GM23248 (cell line): ENCODE data around the gene BTLA. TPM values are rescaled to one million over a fixed set of nuclear protein-coding genes. Genes with fewer than 3 reads are reported as not detected.
A peak's percentile ranks its signal among the peaks of the same experiment; 100 is the strongest.

Experiments used
- DNase-seq: peaks from one replicate; pipeline ENCODE4 v3.0.0-alpha.2; 2015
- H2AFZ ChIP-seq: fragments of 200-600 bp; sonication (generic); 2 replicates; pipeline ENCODE4 v1.6.1; 2016; ENCODE audit warnings: antibody characterized with exemption
- H3F3A ChIP-seq: fragments of 200-600 bp; sonication (generic); 2 replicates; pipeline ENCODE4 v1.6.1; 2016; ENCODE audit warnings: mild to moderate bottlenecking, antibody characterized with exemption, mixed run types; ENCODE audit not compliant: insufficient read depth
- H3K27ac ChIP-seq: fragments of 200-600 bp; sonication (generic); 2 replicates; pipeline ENCODE4 v1.5.1; 2016; ENCODE audit warnings: mild to moderate bottlenecking
- H3K27me3 ChIP-seq: fragments of 200-600 bp; sonication (generic); replicated peaks from 2 replicates; pipeline ENCODE4 v1.6.1; 2016; ENCODE audit warnings: mild to moderate bottlenecking; ENCODE audit not compliant: insufficient read depth
- H3K36me3 ChIP-seq: fragments of 200-600 bp; sonication (generic); 2 replicates; pipeline ENCODE4 v1.6.1; 2016; ENCODE audit warnings: low read depth, mild to moderate bottlenecking
- H3K4me1 ChIP-seq: fragments of 200-600 bp; sonication (generic); 2 replicates; pipeline ENCODE4 v1.6.1; 2016; ENCODE audit warnings: mild to moderate bottlenecking; ENCODE audit not compliant: insufficient read depth
- H3K4me2 ChIP-seq: fragments of 200-600 bp; sonication (generic); one replicate; pipeline ENCODE4 v1.6.1; 2016; ENCODE audit warnings: mild to moderate bottlenecking; ENCODE audit not compliant: unreplicated experiment
- H3K4me3 ChIP-seq: fragments of 200-600 bp; sonication (generic); 2 replicates; pipeline ENCODE4 v1.5.1; 2016; ENCODE audit warnings: mild to moderate bottlenecking
- H3K79me2 ChIP-seq: fragments of 200-600 bp; sonication (generic); 2 replicates; pipeline ENCODE4 v1.6.1; 2016; ENCODE audit warnings: mild to moderate bottlenecking; ENCODE audit not compliant: insufficient read depth
- H3K9ac ChIP-seq: fragments of 200-600 bp; sonication (generic); 2 replicates; pipeline ENCODE4 v1.6.1; 2016; ENCODE audit warnings: mild to moderate bottlenecking
- H3K9me2 ChIP-seq: fragments of 200-600 bp; sonication (generic); 2 replicates; pipeline ENCODE4 v1.6.1; 2016; ENCODE audit warnings: mixed run types, mild to moderate bottlenecking, moderate library complexity; ENCODE audit not compliant: insufficient read depth
- H3K9me3 ChIP-seq: fragments of 200-600 bp; sonication (generic); one replicate; pipeline ENCODE4 v1.6.1; 2017; ENCODE audit warnings: low read depth
- H4K20me1 ChIP-seq: fragments of 200-600 bp; sonication (generic); 2 replicates; pipeline ENCODE4 v1.6.0; 2016; ENCODE audit not compliant: insufficient read depth
- EZH2 ChIP-seq: fragments of 200-600 bp; sonication (generic); IDR thresholded peaks from 2 replicates; pipeline ENCODE4 v1.6.1; 2018; ENCODE audit warnings: antibody characterized with exemption, mild to moderate bottlenecking; ENCODE audit not compliant: insufficient read depth, poor library complexity, severe bottlenecking
- EZH2phosphoT487 ChIP-seq: fragments of 200-600 bp; sonication (generic); IDR thresholded peaks from 2 replicates; pipeline ENCODE4 v1.6.1; 2018; ENCODE audit warnings: antibody characterized with exemption, moderate library complexity, mild to moderate bottlenecking, low read depth; ENCODE audit not compliant: insufficient read depth
- WGBS, 2 experiments: methylation state at CpG; one replicate each; pipeline ENCODE4 v1.1.6; 2015 to 2017; ENCODE audit warnings: low lambda C conversion rate in 2 of 2, low coverage in 1 of 2; ENCODE audit errors: missing lambda C conversion rate in 2 of 2; 5-methylcytosine and 5-hydroxymethylcytosine counted together
- in situ Hi-C: fragments of 300-500 bp; cut with MboI; formaldehyde crosslinking; loops from 2 replicates; pipeline ENCODE4 v1.15.0; 2020
- polyA plus RNA-seq: library from polyadenylated mRNA; unstranded; fragments of >200 nt; fragmentation: Nextera tagmentation; extraction: Ambion mirVana; gene quantifications from 2 replicates; pipeline ENCODE4 v1.2.1, GENCODE V29; 2016
- total RNA-seq: library from RNA; depleted of rRNA; stranded (reverse); fragments of >200 nt; shearing (Covaris generic); gene quantifications from 2 replicates; pipeline ENCODE4 v1.2.3, GENCODE V29; 2014

BTLA gene
- total and polyA plus RNA-seq, 2 experiments from 2014 or later: not detected

DNA sequence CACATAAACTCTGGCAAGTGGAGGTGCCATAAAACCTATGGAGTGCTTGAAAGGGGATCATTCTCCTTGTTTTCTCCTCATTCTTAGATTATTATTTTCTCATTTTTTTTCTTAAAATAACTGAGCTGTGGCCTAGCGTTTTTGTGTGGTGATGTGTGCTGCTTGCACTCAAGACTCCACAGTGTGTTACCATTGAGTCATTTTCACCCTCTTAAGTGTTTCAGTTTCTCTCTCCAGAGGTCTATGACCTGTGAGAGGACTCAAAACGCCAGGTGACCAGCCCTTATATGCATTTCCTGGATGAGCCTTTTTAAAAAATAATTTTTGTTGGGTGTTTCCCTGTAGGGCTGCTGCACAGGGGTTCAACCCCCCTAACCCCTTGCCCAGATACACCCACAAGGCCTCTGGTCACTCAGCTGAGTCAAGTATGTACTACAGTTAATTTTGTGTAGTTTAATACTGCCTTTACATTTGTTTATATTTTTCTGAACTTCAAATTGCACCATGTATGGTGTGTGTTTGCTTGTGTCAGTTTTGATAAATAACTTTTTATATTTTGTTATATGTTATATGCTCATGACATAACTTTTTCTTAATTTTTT, 15.4 kb upstream of the BTLA start:
- Histone ChIP-seq H3K27me3 (no peaks in the 10 kb centered on the region), H3K9ac (no peak overlapping the region), H3K36me3 (no peaks in the 10 kb centered on the region), H3K9me3 (no peaks in the 10 kb centered on the region), H3K4me2 (no peak overlapping the region), H2AFZ (no peak overlapping the region), H3F3A (no peaks in the 10 kb centered on the region), H3K4me3 (no peak overlapping the region), H3K4me1 (no peaks in the 10 kb centered on the region), H4K20me1 (no peaks in the 10 kb centered on the region), H3K27ac (no peak overlapping the region), H3K9me2 (no peaks in the 10 kb centered on the region), H3K79me2 (no peaks in the 10 kb centered on the region)
- in situ Hi-C loops: loop anchor here (10.0 to 25.0 kb wide), 2 partner anchors 180 to 377 kb away; partner anchors contain the start of genes CD200 and GCSAM
- TF ChIP-seq EZH2 (no peak), EZH2phosphoT487 (no peak)
- 52 to 70% methylated on average over 2 of the region's 2 CpGs for WGBS, 2 experiments
- peak; percentile 34 for DNase-seq

DNA sequence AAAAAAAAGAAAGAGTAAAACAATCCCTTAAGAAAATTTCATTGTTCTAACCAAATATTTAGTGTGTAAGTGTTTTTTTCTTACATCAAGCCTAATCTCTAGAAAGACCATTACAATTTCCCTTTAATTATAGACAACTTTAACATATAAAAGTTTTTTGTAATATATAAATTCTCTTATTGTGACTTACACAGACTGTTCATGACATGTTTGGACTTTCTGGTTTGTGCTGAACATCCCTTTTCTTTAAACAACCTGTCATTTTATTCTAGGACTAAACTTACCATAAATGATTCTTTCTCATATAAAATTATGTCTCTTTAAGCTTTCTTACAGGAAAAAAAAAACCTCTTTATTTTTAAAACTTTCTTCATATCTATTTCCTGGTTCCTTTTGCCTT, 13.0 kb upstream of the BTLA start:
- Histone ChIP-seq H3K4me1 (no peaks in the 10 kb centered on the region), H3K79me2 (no peaks in the 10 kb centered on the region), H3K4me3 (no peak overlapping the region), H3K9ac (no peak overlapping the region), H3K27me3 (no peaks in the 10 kb centered on the region), H3F3A (no peaks in the 10 kb centered on the region), H3K36me3 (no peaks in the 10 kb centered on the region), H2AFZ (no peak overlapping the region), H3K27ac (no peak overlapping the region), H4K20me1 (no peaks in the 10 kb centered on the region), H3K9me2 (no peaks in the 10 kb centered on the region), H3K4me2 (no peak overlapping the region), H3K9me3 (no peaks in the 10 kb centered on the region)
- in situ Hi-C loops: loop anchor here (10.0 to 25.0 kb wide), 2 partner anchors 178 to 375 kb away; partner anchors contain the start of genes CD200 and GCSAM
- DNase-seq: no peak
- TF ChIP-seq EZH2phosphoT487 (no peak), EZH2 (no peak)

GRCh38 chr3:112508860-112509259, 9.6 kb upstream of the BTLA start:
- Histone ChIP-seq H3F3A (no peaks in the 10 kb centered on the region), H3K4me3 (no peak overlapping the region), H3K9me2 (no peaks in the 10 kb centered on the region), H3K36me3 (no peaks in the 10 kb centered on the region), H2AFZ (no peak overlapping the region), H3K79me2 (no peaks in the 10 kb centered on the region), H3K9me3 (no peaks in the 10 kb centered on the region), H3K4me1 (no peaks in the 10 kb centered on the region), H4K20me1 (no peaks in the 10 kb centered on the region), H3K9ac (no peak overlapping the region), H3K4me2 (no peak overlapping the region), H3K27me3 (no peaks in the 10 kb centered on the region), H3K27ac (no peak overlapping the region)
- in situ Hi-C loops: loop anchor here (25.0 kb wide), 1 partner anchor 372 kb away; the partner anchor contains the start of gene GCSAM
- TF ChIP-seq EZH2phosphoT487 (no peak), EZH2 (no peak)
- DNase-seq: no peak

- Histone ChIP-seq H3K9ac (no peak overlapping the region), H2AFZ (no peak overlapping the region), H3K27me3 (no peaks in the 10 kb centered on the region), H3K27ac (no peak overlapping the region), H3F3A (no peaks in the 10 kb centered on the region), H3K9me3 (no peaks in the 10 kb centered on the region), H3K4me2 (no peak overlapping the region), H3K36me3 (no peaks in the 10 kb centered on the region), H3K79me2 (no peaks in the 10 kb centered on the region), H3K9me2 (no peaks in the 10 kb centered on the region), H3K4me1 (no peaks in the 10 kb centered on the region), H3K4me3 (no peak overlapping the region), H4K20me1 (no peaks in the 10 kb centered on the region)
- WGBS, 2 experiments: 59 to 63% methylated on average over 2 of the region's 2 CpGs
- in situ Hi-C loops: loop anchor here (25.0 kb wide), 1 partner anchor 371 kb away; the partner anchor contains the start of gene GCSAM
- DNase-seq: no peak
- TF ChIP-seq EZH2phosphoT487: no peak
- no peak for TF ChIP-seq EZH2
These were observed 9.0 kb upstream of the BTLA start for GRCh38 chr3:112508261-112508660.
